ENCODE results near the gene STMN1.
A peak's percentile ranks its signal among the peaks of the same experiment; 100 is the strongest.

The STMN1 gene

DNA sequence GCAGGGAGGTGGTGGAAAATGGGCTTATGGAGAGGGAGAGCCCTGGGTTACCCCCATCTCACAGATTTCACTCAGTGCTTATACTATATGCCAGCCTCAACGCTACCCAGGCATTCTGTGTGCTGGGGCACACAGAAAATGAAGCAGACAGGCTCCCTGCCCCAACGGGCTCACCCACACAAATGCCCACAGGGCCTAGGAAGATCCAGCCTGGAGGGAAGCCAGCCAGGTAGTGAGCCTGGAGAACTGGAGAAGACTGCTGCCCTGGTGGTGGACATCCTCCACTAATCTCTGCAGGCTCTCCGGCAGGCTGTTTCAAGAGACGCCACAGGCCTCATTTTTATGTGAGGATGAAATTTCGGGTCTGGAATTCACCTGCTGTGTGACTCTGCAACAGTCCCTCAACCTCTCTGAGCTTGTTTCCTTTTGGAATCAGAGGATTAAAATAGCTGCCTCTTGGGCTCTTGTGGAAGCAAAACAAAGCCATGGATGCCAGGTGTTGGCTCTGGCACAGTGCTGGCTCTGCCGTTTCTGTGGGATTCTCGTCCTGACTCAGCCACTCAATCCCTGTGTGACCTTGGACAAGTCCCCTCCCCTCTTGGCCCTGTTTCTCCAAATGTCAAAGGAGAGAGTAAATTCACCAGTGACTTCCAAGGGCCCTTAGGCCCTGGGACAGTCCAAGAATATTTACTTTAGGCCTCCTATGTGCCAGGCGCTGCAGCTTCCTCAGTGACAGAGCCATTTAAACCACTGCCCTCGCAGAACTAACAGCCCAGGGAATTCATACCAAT, 34.3 kb downstream of the STMN1 start:
- no peak for DNase-seq (ENCODE audit: low read depth in 1 of 2, low spot score in 1 of 2)

DNA sequence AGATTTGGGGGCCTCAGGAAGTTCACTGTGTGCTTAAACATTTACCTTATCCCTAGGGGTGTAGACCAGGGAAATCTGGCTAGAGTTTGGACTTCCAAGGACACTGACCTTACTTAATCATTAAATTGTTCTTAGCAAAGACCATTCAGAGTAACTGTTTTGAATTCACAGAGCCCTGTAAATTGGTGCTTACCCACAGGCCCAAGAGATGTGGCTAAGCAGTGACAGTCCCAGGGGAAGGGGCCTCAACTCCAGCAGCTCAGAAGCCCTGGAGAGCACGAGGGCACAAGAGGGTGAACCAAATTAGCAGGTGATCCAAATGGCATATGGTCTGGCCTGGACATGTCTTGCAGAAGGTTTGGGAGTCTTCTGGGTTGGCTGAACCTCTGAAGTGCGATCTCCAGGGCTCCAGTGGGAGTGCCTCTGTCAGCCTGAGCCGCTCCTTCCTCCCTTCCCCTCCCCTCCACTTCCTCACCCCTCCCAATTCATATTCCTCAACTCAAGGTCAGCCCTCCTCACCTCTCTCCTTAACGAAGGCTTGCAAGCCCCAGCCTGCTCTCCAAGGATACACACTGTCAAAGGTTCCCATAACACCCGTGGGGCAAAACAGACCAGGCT, 35.0 kb downstream of the STMN1 start:
- DNase-seq (ENCODE audit: low read depth in 1 of 2, low spot score in 1 of 2) = no peak

DNA sequence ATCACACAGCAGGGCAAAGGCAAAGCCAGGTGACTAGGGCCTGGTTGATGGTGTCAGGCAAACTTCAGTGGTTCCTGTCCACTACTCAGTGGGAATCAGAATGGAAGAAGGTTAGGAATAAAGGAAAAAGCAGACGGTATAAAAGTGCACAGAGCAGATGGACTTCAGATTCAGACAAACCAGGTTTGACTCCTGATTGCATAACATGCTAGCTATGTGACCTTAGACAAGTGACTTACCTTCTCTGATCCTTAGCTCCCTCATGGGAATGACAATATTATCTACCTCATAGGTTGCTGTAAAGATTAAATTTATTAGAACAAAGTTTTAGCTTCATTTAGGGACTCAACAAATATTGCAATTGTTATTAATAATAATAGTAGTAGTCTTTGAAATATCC, 35.6 kb downstream of the STMN1 start:
- no peak for DNase-seq (ENCODE audit: low read depth in 1 of 2, low spot score in 1 of 2)

DNA sequence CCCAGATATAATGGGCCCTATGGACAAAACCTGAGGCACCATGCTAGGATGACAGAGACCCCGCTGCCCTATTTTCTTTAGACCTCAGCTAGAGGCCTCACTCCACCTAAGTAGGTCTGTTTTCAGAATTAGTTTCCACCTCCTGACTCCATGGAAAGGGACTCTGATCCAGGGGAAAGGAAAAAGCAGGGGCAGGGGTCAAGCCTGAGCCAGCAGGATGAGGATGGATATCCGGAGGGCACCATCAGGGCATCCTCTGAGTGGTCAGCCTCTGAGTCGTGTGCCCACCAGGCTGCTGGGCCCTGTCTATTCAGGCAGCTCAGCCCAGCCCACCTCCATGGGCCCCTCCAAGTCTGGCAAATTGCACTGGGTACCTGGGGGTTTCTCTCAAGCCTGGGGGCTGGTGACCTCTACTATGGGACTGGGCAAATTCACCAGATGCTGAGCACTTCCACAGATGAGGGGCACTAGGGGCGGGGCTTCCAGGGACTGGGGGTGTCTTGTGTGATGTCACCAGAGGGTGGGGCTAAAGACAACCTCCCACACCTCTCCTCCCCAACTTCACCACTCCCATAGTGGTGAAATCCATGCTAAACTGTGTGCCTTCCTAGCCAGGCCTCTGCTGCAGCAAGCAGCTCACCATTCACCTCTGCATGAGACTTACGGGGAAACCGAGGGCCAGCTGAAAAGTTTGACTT, 36.2 kb downstream of the STMN1 start:
- no peak for DNase-seq (ENCODE audit: low read depth in 1 of 2, low spot score in 1 of 2)

DNA sequence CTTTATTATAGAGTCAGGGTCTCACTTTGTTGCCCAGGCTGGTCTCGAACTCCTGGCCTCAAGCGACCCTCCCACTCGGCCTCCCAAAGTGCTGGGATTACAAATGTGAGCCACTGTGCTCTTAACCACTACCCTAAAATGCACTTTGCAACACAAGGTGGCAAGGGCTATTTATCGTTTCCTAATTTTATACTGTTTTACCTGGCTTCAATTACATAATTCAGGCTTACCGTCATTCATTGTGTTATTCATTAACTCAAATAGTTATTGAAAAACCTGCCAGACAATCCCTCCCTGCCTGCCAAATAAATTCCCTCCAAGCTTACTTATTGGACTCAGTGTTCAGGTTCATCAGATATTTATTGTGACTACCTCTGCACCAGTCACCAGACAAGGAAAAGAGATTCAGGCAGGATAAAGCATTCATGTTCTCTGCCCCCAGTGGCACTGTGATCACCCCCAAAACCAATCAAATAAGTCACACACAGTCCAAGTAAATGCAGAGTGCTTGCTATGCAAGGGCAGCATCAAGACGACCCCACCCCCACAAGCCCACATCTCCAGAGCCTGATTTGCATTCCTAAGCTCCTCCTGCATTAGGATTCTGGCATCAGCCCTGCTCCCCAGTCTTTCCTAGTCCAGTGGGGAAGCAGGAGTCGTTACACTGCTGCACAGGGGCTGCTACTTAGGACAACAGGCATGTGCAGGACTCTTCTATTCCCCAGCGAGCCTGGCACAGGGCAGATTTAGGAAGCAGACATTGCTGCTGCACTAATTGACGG, 38.8 kb downstream of the STMN1 start:
- no peak for DNase-seq (ENCODE audit: low read depth in 1 of 2, low spot score in 1 of 2)

DNA sequence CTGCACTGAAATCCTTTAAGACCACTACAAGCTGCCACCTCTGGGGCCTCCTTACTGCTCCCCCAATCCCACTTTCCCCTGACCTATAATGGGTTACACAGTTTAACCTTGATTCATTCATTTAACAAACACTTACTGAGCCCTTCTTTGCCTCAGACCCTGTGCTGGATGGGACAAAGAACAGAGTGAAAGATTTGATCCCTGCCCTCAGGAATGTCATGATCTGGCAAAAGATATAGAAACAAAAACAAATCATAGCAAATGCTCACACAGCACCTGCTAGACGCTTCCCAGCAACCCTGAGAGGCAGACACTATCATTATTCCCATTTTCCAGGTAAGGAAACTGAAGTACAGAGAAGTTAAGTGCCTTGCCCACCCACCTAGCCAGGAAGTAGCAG, 39.9 kb downstream of the STMN1 start:
- DNase-seq (ENCODE audit: low read depth in 1 of 2, low spot score in 1 of 2) = no peak

DNA sequence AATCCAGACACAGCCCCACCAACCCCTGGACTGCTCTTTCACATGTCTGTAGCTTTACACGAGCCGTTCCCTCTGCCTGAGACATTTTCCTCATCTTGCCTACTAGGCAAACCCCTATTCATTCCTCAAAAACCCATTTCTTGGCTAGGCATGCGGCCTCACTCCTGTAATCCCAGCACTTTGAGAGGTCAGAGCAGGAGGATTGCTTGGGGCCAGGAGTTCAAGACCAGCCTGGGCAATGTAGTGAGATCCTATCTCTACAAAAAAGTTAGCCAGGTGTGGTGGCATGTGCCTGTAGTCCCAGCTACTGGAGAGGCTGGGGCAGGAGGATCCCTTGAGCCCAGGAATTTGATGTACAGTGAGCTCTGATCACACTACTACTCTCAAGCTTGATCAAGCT, 41.8 kb downstream of the STMN1 start:
- no peak for DNase-seq (ENCODE audit: low read depth in 1 of 2, low spot score in 1 of 2)

DNA sequence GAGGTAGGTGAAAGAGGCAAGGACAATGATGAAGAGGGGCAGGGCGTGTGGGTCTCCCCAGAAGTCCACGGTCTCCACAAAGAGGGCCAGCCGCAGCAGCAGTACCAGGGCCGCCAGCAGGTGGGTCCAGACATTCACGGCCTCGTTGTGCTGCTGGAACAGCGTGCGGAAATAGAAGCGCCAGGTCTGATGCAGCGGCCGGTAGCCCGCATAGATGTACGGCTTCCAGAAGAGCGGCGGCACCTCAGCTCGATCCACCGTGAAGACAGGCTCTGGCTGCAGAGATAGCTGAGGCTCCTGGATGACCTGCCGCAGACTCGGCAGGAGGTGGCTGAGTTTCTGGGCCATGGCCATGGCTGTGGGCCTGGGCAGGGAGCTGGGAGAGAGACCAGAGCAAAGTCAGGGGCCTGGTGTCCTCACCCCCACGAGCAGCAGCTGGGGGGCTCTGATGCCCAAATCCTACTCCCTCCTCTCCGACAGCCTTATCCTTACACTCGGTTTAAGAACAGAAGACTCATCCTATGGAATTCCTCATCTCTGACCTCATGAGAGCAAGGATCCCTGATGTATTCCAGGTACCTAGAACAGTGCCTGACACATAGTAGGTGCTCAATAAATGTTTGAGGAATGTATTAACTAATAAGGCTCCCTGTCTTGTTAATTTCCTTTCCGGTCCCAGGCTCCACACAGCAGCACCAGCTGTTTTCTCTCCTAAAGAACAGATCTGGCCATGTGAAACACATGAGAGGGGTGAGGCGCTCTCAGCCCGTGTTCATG, 42.5 kb downstream of the STMN1 start:
- no peak for DNase-seq (ENCODE audit: low read depth in 1 of 2, low spot score in 1 of 2)

DNA sequence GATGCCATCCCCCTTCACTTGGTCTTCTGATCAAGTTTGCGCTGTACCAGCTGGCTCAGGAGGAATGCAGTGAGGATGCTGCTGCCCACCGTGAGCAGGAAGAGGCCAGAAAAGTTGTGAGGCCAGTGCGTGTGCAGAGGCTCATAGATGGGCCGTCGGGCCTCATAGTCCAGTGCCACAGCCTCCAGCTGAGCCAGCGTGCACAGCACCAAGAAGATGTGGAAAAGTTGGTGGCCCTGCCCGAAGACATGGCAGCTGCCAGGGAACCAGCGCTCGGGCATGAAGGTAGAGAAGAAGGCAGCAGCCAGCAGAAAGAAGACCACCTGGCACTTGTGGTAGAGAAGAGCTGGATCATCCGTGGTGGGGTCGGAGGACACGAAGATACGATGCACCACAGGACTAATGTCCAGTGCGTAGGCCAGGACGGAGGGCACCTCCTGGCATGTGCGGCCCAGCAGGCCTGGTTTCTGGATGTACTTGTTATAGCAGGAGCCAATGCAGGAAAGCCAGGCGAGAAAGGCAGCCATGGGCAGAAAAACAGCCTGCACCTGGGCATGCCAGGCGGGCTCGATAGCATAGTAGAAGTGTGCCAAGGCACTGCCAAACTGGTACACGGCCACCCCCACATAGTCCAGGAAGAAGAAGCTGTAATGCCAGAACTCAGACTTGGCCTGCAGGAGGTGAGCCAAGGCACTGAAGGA, 43.3 kb downstream of the STMN1 start:
- no peak for DNase-seq (ENCODE audit: low read depth in 1 of 2, low spot score in 1 of 2)

DNA sequence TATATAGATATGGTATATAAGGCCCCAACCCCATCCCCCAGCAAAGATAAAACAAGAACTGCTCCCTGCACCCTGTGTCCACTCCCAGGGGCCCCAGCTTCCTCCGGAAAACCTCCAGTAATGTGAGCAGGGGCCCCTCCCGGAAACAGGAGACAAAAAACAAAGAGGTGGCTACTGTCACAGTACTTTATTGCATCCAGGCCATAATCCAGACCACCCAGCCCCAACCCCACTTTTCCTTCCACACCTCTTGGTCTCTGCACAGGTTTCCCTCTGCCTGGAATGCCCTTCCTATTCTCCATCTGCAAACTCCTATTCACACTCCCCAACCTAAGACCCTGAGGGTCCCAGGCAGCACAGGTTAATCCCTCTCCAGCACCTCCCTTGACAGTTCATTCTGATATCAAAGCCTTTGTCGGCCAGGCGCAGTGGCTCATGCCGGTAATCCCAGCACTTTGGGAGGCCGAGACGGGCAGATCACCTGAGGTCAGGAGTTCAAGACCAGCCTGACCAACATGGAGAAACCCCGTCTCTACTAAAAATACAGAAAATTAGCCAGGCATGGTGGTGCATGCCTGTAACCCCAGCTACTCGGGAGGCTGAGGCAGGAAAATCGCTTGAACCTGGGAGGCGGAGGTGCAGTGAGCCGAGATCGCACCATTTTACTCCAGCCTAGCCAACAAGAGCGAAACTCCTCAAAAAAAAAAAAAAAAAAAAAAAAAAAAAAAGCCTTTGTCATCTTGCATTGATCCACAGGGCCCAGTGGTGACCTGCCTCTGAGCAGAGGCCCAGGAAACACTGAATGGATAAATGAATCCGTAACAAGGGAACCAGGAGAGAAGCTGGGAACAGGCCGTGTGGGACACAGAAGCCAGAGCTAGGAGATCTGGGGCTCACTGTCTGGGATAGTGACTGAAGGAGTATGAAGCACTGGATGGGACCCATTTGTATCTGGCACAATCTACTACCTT, 44.6 kb downstream of the STMN1 start:
- DNase-seq (ENCODE audit: low read depth in 1 of 2, low spot score in 1 of 2) = no peak

DNA sequence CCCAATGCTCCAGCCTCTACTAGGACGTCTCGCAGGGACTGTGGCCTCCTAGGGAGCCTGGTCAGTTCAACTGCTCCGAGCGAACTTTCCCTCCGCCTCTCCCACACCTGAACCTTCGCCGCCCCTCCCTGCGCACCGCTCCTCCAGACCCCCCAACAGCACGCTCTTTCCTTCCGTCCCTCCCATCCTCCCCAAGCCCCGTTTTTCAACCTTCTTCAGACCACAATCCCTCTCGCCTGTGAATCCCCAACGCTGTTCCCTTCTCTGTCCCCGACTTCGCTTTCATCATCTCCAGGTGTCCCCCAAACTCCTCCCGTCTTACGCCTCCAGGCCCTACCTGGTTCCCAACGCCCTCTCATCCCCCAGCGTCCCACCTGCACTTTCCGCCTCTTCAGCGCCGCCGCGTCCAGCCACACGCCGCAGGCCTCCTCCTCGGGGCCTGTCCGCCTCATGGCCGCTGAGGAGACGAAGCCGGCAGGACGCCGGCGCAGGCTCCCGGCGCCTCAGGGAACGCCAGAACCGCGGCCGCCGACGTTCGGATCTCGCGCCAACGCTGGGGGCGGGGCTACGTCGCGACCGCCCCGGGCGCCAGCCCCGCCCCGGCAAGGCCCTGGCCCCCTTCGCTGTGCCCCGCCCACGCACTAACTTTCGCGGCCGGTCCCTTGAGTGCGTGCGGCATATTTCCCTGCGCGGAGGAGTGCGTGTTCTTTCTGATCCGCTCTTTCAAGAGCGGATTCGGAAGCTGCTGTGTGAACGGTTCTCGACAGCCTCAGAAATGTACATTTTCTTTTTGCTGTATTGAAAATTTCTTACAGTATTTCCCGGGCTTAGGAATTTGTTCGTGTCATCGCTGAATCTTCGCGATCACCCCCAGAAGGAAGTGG, 47.1 kb downstream of the STMN1 start, which contains the start of gene AUNIP:
TSS of gene AUNIP (minus strand) at position 552 of the 884 bp plus-strand sequence. CDS start at position 452, 100 bp downstream.
- peak; percentile 72 to 84 for DNase-seq (ENCODE audit: low read depth in 1 of 2, low spot score in 1 of 2)

DNA sequence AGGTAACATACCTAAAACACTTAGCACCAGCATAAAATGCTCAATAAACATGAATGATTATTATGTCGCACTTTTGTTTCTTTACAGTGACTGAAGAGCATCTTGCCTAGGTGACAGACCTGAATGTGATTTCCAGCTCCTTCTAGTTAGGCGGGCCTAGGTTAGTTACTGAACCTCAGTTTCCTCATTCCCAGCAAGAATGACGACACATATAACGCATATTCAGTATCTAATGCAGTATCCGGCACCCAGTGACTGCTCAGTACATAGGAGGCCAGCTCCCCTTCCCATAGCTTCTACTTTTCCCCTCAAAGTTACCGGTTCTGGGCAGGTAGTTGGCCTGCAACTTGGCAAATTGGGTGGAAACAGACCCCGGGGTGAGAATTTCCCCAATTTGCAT, 47.7 kb downstream of the STMN1 start:
- no peak for DNase-seq (ENCODE audit: low read depth in 1 of 2, low spot score in 1 of 2)

DNA sequence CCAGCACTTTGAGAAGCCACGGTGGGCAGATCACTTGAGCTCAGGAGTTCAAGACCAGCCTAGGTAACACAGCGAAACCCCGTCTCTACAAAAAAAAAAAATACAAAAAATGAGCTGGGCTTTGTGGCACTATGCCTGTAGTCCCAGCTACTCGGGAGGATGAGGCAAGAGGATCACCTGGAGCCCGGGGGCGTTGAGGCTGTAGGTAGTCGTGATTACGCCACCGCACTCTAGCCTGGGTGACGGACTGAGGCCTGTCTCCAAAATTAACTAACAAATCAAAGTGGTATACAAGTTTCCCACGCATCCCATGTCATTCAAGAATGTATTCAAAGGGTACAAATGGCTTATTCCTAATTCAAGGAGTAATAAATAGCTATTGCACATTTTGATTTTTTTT, 49.4 kb downstream of the STMN1 start:
- DNase-seq (ENCODE audit: low read depth in 1 of 2, low spot score in 1 of 2) = no peak

DNA sequence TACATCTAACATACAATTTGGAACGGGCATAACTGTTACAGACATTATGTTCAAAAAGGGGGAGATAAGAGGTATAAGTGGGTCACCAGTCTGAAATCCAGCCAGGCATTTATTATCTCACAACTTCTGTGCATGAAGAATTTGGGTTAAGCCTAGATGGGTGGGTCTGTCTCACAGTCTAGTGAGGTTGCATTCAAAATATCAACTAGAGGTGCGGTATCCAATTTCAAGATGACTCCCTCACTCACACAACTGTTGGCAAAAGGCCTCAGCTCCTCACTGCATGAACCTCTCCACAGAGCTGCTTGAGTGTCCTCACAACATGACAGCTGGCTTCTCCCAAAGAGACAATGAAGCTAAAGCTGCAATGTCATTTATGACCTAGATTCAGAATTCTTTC, 51.7 kb downstream of the STMN1 start:
- no peak for DNase-seq (ENCODE audit: low read depth in 1 of 2, low spot score in 1 of 2)
